Renal cortex interstitium (tissue), 11 donors: Measurements from ENCODE around the gene IRAK2. TPM values are rescaled to one million over a fixed set of nuclear protein-coding genes. Genes with fewer than 3 reads are reported as not detected.

Experiments
- DNase-seq, 11 donors: peaks; one replicate each; pipeline ENCODE4 v3.0.0-alpha.2; 2013; ENCODE audit warnings: low read depth in 9 of 11, low spot score in 4 of 11; ENCODE audit errors: extremely low read depth in 1 of 11
- polyA plus RNA-seq, 3 donors: library from polyadenylated mRNA; unstranded; fragments of 120-200 nt; gene quantifications; one replicate each; pipeline ENCODE4 v1.2.1, GENCODE V29; 2013; ENCODE audit not compliant: insufficient read length in 3 of 3

IRAK2 gene
- polyA plus RNA-seq, 3 donors, result 0.61 to 0.76 (median 0.70) TPM

- no peak for DNase-seq
These were observed 125.2 kb downstream of the IRAK2 start for GRCh38 chr3:10289787-10290355.

GRCh38 chr3:10290481-10291176, 125.9 kb downstream of the IRAK2 start:
- DNase-seq, result no peak

GRCh38 chr3:10291641-10292040, 126.9 kb downstream of the IRAK2 start:
- no peak for DNase-seq

- DNase-seq, result no peak
These were observed 128.0 kb downstream of the IRAK2 start, which contains the start of gene GHRL for GRCh38 chr3:10292505-10293419. GHRL (minus strand) TSS chr3:10292947; CDS start chr3:10290180, 2,767 bp downstream.

Other genes with a start within 250 kb of the IRAK2 start
- 10 to 100 TPM; 30.9 to 42.3 (median 39.6) TPM for gene IL17RC, start 247.8 kb upstream of the IRAK2 start, polyA plus RNA-seq
- gene CRELD1, start 231.1 kb upstream of the IRAK2 start, polyA plus RNA-seq, result 10 to 100 TPM; 50.6 to 72.2 (median 54.2) TPM
- 1 to 10 TPM; 3.7 to 4.8 (median 4.2) TPM for gene PRRT3, start 212.5 kb upstream of the IRAK2 start, polyA plus RNA-seq
- 10 to 100 TPM; 79.3 to 94.2 (median 91.4) TPM for gene EMC3, start 178.1 kb upstream of the IRAK2 start, polyA plus RNA-seq
- gene FANCD2, start 138.5 kb upstream of the IRAK2 start, polyA plus RNA-seq, result 10 to 100 TPM; 20.7 to 24.8 (median 22.6) TPM
- gene FANCD2OS, start 56.7 kb upstream of the IRAK2 start, polyA plus RNA-seq, result under 1 TPM in 1 of 3 donors, not detected in 2; 0.47 TPM
- gene BRK1, start 49.2 kb upstream of the IRAK2 start, polyA plus RNA-seq, result 100 to 1,000 TPM; 178 to 213 (median 211) TPM
- gene VHL, start 23.1 kb upstream of the IRAK2 start, polyA plus RNA-seq, result 10 to 100 TPM; 80.2 to 86.3 (median 85.1) TPM
- 10 to 100 TPM; 32.2 to 35.8 (median 35.4) TPM for gene TATDN2, start 83.5 kb downstream of the IRAK2 start, polyA plus RNA-seq
- 1 to 10 TPM; 2.1 to 3.2 (median 2.8) TPM for gene GHRL, start 128.0 kb downstream of the IRAK2 start, polyA plus RNA-seq
- 100 to 1,000 TPM; 106 to 131 (median 128) TPM for gene SEC13, start 156.2 kb downstream of the IRAK2 start, polyA plus RNA-seq